ENCODE results near the gene CACNG5.

DNA sequence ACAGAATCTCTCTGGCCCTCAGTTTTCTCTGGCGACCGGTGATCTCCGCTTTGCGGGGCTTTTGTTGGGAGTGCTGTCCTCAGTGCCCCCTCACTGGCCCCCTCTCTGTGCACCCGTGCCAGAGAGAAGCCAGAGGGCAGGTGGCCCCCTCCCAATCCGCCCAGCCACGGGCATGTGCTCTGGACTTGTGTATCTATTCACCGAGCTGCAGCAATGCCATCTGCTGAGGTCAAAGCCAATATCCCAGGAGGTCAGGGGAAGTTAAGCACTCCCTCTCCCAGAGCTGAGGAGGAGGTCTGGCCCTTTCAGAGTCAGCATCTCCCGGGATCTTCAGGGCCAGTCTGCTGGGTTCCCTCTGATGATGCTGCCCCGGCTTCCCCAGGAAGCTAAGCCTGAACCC, 5.1 kb downstream of the CACNG5 start:
- TF ChIP-seq, protein P1, sequence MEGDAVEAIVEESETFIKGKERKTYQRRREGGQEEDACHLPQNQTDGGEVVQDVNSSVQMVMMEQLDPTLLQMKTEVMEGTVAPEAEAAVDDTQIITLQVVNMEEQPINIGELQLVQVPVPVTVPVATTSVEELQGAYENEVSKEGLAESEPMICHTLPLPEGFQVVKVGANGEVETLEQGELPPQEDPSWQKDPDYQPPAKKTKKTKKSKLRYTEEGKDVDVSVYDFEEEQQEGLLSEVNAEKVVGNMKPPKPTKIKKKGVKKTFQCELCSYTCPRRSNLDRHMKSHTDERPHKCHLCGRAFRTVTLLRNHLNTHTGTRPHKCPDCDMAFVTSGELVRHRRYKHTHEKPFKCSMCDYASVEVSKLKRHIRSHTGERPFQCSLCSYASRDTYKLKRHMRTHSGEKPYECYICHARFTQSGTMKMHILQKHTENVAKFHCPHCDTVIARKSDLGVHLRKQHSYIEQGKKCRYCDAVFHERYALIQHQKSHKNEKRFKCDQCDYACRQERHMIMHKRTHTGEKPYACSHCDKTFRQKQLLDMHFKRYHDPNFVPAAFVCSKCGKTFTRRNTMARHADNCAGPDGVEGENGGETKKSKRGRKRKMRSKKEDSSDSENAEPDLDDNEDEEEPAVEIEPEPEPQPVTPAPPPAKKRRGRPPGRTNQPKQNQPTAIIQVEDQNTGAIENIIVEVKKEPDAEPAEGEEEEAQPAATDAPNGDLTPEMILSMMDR (IDR thresholded peaks at IDR 0.05), result no peak
- TF ChIP-seq POLR2A (IDR thresholded peaks at IDR 0.05), result no peak
